Mesendoderm (in vitro differentiated cells): Measurements from ENCODE around the gene AMPD2.

Experiments used
- DNase-seq: peaks from one replicate; pipeline ENCODE4 v3.0.0; 2013
- H2AK5ac ChIP-seq: 2 replicates; pipeline ENCODE4 v1.6.1; 2013; ENCODE audit warnings: low read length, inconsistent platforms
- H2BK120ac ChIP-seq: 2 replicates; pipeline ENCODE4 v1.6.1; 2013; ENCODE audit warnings: low read depth, mild to moderate bottlenecking, low read length, moderate library complexity, mixed read lengths
- H2BK15ac ChIP-seq: replicated peaks from 2 replicates; pipeline ENCODE4 v1.6.1; 2013; ENCODE audit warnings: low read depth, mild to moderate bottlenecking, moderate library complexity
- H2BK5ac ChIP-seq: 2 replicates; pipeline ENCODE4 v1.6.1; 2013; ENCODE audit warnings: low read length, inconsistent platforms
- H3K18ac ChIP-seq: 2 replicates; pipeline ENCODE4 v1.6.1; 2013; ENCODE audit warnings: mild to moderate bottlenecking, low read length, mixed read lengths
- H3K23ac ChIP-seq: one replicate; pipeline ENCODE4 v1.6.1; 2013; ENCODE audit warnings: low read length
- H3K27ac ChIP-seq: 2 replicates; pipeline ENCODE4 v1.5.1; 2013; ENCODE audit warnings: low read depth, mild to moderate bottlenecking, inconsistent platforms, low read length, moderate library complexity
- H3K27me3 ChIP-seq: 2 replicates; pipeline ENCODE4 v1.6.1; 2013; ENCODE audit warnings: low read length, control low read depth, mild to moderate bottlenecking, inconsistent platforms; ENCODE audit not compliant: insufficient read depth, poor library complexity
- H3K36me3 ChIP-seq: 2 replicates; pipeline ENCODE4 v1.6.1; 2013; ENCODE audit warnings: low read length, inconsistent platforms; ENCODE audit not compliant: control insufficient read depth, insufficient read depth
- H3K4ac ChIP-seq: one replicate; pipeline ENCODE4 v1.6.1; 2013; ENCODE audit warnings: low read depth, mild to moderate bottlenecking, low read length, moderate library complexity
- H3K4me1 ChIP-seq: 2 replicates; pipeline ENCODE4 v1.6.1; 2013; ENCODE audit warnings: low read depth, low read length, inconsistent platforms; ENCODE audit not compliant: control insufficient read depth
- H3K4me2 ChIP-seq: 2 replicates; pipeline ENCODE4 v1.6.1; 2013; ENCODE audit warnings: low read length
- H3K4me3 ChIP-seq: 2 replicates; pipeline ENCODE4 v1.5.1; 2013; ENCODE audit warnings: mild to moderate bottlenecking, low read length
- H3K56ac ChIP-seq: one replicate; pipeline ENCODE4 v1.6.1; 2013; ENCODE audit warnings: low read length
- H3K79me1 ChIP-seq: 2 replicates; pipeline ENCODE4 v1.6.1; 2013; ENCODE audit warnings: low read length, inconsistent platforms
- H3K79me2 ChIP-seq: 2 replicates; pipeline ENCODE4 v1.6.1; 2013; ENCODE audit warnings: mild to moderate bottlenecking, low read length; ENCODE audit not compliant: control insufficient read depth, insufficient read depth
- H3K9ac ChIP-seq: 2 replicates; pipeline ENCODE4 v1.6.1; 2013; ENCODE audit warnings: low read length, inconsistent platforms
- H4K5ac ChIP-seq: one replicate; pipeline ENCODE4 v1.6.1; 2013; ENCODE audit warnings: low read length
- H4K8ac ChIP-seq: one replicate; pipeline ENCODE4 v1.6.1; 2013; ENCODE audit warnings: low read depth, mild to moderate bottlenecking, control low read depth, low read length, moderate library complexity
- WGBS: extraction: QIAGEN DNeasy Blood & Tissue Kit; methylation state at CpG from one replicate; pipeline ENCODE4 v1.1.7; 2013; ENCODE audit warnings: low lambda C conversion rate, missing lambda C conversion rate; ENCODE audit not compliant: insufficient coverage; ENCODE audit errors: extremely low coverage; 5-methylcytosine and 5-hydroxymethylcytosine counted together

AMPD2 gene

GRCh38 chr1:109634771-109635750 is 15.4 kb downstream of the AMPD2 start:
- Histone ChIP-seq H3K9ac (no peak overlapping the region), H3K18ac (no peak overlapping the region), H3K4me3 (no peak overlapping the region), H3K4me1 (peaks cover 5% of the 10 kb centered on the region), H2BK120ac (no peak overlapping the region), H3K56ac (no peak overlapping the region), H3K79me2 (no peaks in the 10 kb centered on the region), H3K27me3 (no peaks in the 10 kb centered on the region), H3K23ac (no peak overlapping the region), H4K8ac (no peak overlapping the region), H2AK5ac (no peak overlapping the region), H2BK5ac (no peak overlapping the region), H3K4ac (no peak overlapping the region), H3K79me1 (no peaks in the 10 kb centered on the region), H3K36me3 (peaks cover 2% of the 10 kb centered on the region), H3K27ac (no peak overlapping the region), H3K4me2 (no peak overlapping the region), H4K5ac (no peak overlapping the region), H2BK15ac (no peak overlapping the region)
- no CpG with 5 or more reads among the region's 13 CpGs for WGBS
- no peak for DNase-seq

GRCh38 chr1:109635862-109636200 is 16.2 kb downstream of the AMPD2 start:
- WGBS: no CpG with 5 or more reads among the region's 2 CpGs
- Histone ChIP-seq H3K9ac (no peak overlapping the region), H3K36me3 (peaks cover 2% of the 10 kb centered on the region), H3K4me2 (no peak overlapping the region), H3K56ac (no peak overlapping the region), H3K27ac (peak overlapping the region; percentile 14), H3K4ac (no peak overlapping the region), H4K8ac (no peak overlapping the region), H2BK120ac (no peak overlapping the region), H3K23ac (no peak overlapping the region), H3K4me3 (no peak overlapping the region), H2AK5ac (no peak overlapping the region), H3K18ac (no peak overlapping the region), H4K5ac (no peak overlapping the region), H3K4me1 (peaks cover 5% of the 10 kb centered on the region), H2BK5ac (no peak overlapping the region), H3K27me3 (no peaks in the 10 kb centered on the region), H3K79me1 (no peaks in the 10 kb centered on the region), H3K79me2 (no peaks in the 10 kb centered on the region), H2BK15ac (no peak overlapping the region)
- no peak for DNase-seq

- Histone ChIP-seq H3K79me2 (no peaks in the 10 kb centered on the region), H3K18ac (no peak overlapping the region), H2BK5ac (no peak overlapping the region), H3K4me1 (peaks cover 5% of the 10 kb centered on the region), H3K4me3 (no peak overlapping the region), H3K36me3 (no peaks in the 10 kb centered on the region), H3K9ac (no peak overlapping the region), H3K27me3 (no peaks in the 10 kb centered on the region), H2BK15ac (no peak overlapping the region), H3K27ac (peak overlapping the region; percentile 14), H4K8ac (no peak overlapping the region), H2AK5ac (no peak overlapping the region), H3K23ac (no peak overlapping the region), H3K4ac (no peak overlapping the region), H3K56ac (peak overlapping the region; percentile 36), H3K79me1 (no peaks in the 10 kb centered on the region), H4K5ac (no peak overlapping the region), H3K4me2 (no peak overlapping the region), H2BK120ac (no peak overlapping the region)
- WGBS: no CpG with 5 or more reads among the region's 9 CpGs
- peak; percentile 66 for DNase-seq
These were observed 16.7 kb downstream of the AMPD2 start for GRCh38 chr1:109636201-109636952.

GRCh38 chr1:109637446-109637845 is 17.8 kb downstream of the AMPD2 start:
- Histone ChIP-seq H2AK5ac (no peak overlapping the region), H3K36me3 (no peaks in the 10 kb centered on the region), H3K56ac (no peak overlapping the region), H3K27ac (no peak overlapping the region), H3K79me2 (no peaks in the 10 kb centered on the region), H2BK15ac (no peak overlapping the region), H3K4me3 (no peak overlapping the region), H4K8ac (no peak overlapping the region), H3K4me2 (no peak overlapping the region), H2BK120ac (no peak overlapping the region), H3K4me1 (peaks cover 5% of the 10 kb centered on the region), H3K23ac (no peak overlapping the region), H3K4ac (no peak overlapping the region), H3K18ac (no peak overlapping the region), H3K9ac (no peak overlapping the region), H2BK5ac (no peak overlapping the region), H3K79me1 (no peaks in the 10 kb centered on the region), H4K5ac (no peak overlapping the region), H3K27me3 (no peaks in the 10 kb centered on the region)
- WGBS: no CpG with 5 or more reads among the region's 7 CpGs
- DNase-seq: no peak

GRCh38 chr1:109639063-109639840 is 19.6 kb downstream of the AMPD2 start:
- Histone ChIP-seq H3K36me3 (no peaks in the 10 kb centered on the region), H3K9ac (no peak overlapping the region), H3K23ac (no peak overlapping the region), H2BK5ac (no peak overlapping the region), H3K18ac (no peak overlapping the region), H3K56ac (no peak overlapping the region), H3K4ac (no peak overlapping the region), H4K8ac (no peak overlapping the region), H3K79me2 (no peaks in the 10 kb centered on the region), H2BK120ac (no peak overlapping the region), H2AK5ac (no peak overlapping the region), H3K79me1 (no peaks in the 10 kb centered on the region), H3K27me3 (no peaks in the 10 kb centered on the region), H2BK15ac (no peak overlapping the region), H3K4me1 (peaks cover 5% of the 10 kb centered on the region), H4K5ac (no peak overlapping the region), H3K4me2 (no peak overlapping the region), H3K4me3 (no peak overlapping the region), H3K27ac (no peak overlapping the region)
- WGBS: no CpG with 5 or more reads among the region's 9 CpGs
- no peak for DNase-seq
